SK-MEL-5 (cell line): ENCODE measurements around the gene SMAD1. TPM values are rescaled to one million over a fixed set of nuclear protein-coding genes. Genes with fewer than 3 reads are reported as not detected.
"Not testable (repeated sequence)": the region's sequence is repeated elsewhere in the genome, so short reads cannot be mapped to it uniquely, and the experiment has no call there.

Experiments
- DNase-seq: peaks from one replicate; pipeline ENCODE4 v3.0.0-alpha.2; 2016; ENCODE audit warnings: low read depth, low spot score
- in situ Hi-C: cut with HindIII; loops from 2 replicates; pipeline ENCODE4 v1.10.0; 2016; ENCODE audit warnings: low sequenced_read_pairs, high pct_unique_total_duplicates, low pct_unique_long_range_greater_than_20kb
- total RNA-seq: library from RNA; depleted of rRNA; stranded (reverse); fragments of >200 nt; shearing (Covaris generic); gene quantifications from 2 replicates; pipeline ENCODE4 v1.2.3, GENCODE V29; 2014

Gene SMAD1
- total RNA-seq, 1 experiment from 2014 or later, result 8.8 TPM

- in situ Hi-C loops, result no loop called here
- no peak for DNase-seq
These were observed 26.0 kb downstream of the SMAD1 start for GRCh38 chr4:145507636-145508035.

DNA sequence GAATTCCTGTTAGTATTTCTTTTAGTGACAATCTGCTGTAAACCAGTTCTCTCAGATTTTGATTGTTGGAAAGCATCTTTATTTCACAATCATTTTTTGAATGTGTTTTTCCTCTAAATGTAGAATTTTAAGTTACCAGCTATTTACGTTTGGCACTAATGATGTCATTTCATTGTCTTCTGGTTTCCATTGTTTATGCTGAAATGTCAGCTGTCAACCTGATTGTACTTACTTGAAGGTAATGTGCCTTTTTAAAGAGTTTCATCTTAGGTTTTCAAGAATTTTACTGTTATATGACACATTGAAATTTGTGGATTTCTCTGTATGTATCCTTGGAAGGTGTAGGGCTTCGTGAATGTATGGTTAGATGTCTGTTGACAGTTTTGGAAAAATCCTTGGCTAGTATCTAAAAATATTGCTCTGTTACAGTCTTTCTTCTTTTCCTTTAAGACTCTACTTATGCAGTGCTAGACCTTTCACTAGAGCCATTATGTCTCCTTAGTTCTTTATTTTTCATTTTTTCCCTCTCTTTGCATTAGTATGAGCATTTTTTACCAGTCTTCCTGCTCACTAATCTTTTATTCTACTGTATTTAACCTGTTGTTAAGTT lies 30.4 kb downstream of the SMAD1 start:
- in situ Hi-C loops, result no loop called here

DNA sequence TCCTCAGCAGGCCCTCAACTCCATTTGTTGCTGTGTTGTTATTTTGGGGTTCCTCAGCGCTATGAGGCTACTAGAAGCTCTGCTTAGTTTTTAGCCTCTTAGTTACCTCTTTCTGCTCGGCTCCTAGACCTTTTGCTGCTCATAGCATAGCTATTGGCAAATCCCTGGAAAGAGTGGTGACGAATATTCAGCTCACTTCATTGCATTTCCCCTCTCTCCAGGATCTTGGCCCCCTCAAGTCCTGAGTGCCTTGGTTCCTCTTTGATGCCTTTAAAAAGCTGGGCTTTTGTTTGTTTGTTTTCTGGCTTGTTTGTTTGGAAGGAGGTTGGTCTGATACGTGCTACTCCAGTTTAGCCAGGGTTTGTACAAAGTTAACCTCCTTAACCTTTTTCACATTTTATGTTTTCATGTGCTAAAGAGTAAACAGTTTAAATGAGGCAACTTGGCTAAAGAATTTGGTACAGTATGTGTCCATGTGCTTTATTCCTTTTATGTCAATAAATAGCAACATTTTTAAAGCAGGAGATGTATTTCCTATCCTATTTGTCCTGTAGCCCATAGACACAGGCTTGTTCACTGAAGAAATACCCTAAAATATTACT lies 31.5 kb downstream of the SMAD1 start:
- in situ Hi-C loops, result no loop called here
- no peak for DNase-seq

More for the DNA sequence above, 30.4 kb downstream of the SMAD1 start:
- no peak for DNase-seq

- no peak for DNase-seq
- in situ Hi-C loops, result no loop called here
These were observed 38.5 kb downstream of the SMAD1 start for GRCh38 chr4:145520172-145520571.

- DNase-seq, result no peak
- in situ Hi-C loops, result no loop called here
These were observed 39.6 kb downstream of the SMAD1 start for GRCh38 chr4:145521282-145521681.

DNA sequence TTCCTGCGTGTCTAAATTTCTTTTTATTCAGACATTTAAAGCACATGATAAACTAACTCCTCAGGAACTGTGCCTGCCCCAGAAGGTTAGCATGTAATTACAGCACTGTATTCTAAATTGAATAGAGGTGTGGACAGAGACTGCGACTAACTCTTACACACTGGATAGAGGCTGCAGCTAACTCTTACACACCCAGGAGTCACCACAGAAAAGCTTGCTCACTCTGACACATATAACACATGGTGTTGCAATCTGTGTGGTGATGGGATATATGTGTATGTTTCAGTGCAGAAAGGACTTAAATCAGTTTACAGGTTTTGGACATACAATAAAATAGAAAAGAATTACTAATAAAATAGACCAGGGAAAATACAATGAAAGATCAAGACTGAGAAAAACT lies 41.5 kb downstream of the SMAD1 start:
- no peak for DNase-seq
- in situ Hi-C loops, result no loop called here

GRCh38 chr4:145524552-145524951 lies 42.9 kb downstream of the SMAD1 start:
- DNase-seq, result no peak
- in situ Hi-C loops, result no loop called here

GRCh38 chr4:145525291-145525740 lies 43.7 kb downstream of the SMAD1 start:
- in situ Hi-C loops, result no loop called here
- DNase-seq, result no peak

DNA sequence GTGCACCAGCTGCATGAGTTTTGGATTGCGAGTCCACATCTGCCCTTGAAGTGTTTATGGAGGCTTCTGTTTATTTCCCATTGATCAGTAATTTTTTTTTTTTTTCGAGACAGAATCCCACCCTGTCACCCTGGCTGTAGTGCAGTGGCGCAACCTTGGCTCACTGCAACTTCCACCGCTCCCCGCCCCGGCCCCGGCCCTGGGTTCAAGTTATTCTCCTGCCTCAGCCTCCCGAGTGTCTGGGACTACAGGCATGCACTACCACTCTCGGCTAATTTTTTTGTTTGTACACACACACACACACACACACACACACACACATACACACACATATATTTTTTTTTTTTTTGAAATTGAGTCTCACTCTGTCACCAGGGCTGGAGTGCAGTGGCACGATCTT lies 46.1 kb downstream of the SMAD1 start:
- in situ Hi-C loops, result no loop called here
- no peak for DNase-seq

DNA sequence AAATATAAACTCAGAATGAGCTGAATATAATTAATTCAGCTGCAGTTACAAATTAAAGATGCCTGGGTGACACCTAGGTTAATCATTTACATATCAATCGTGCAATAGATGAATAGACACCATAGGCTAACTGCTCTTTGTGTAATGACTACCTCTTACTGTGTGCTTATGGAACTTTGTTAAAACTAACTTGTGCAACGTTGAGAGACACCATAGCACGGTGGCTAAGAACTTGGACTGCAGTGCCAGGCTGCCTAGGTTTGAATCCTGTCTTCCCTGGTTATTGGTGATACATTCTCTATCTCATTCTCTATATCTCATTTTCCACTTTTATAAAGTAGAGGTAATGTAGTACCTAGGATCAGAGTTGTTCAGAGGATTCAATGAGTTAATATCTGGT lies 46.9 kb downstream of the SMAD1 start:
- no peak for DNase-seq
- in situ Hi-C loops, result no loop called here

DNA sequence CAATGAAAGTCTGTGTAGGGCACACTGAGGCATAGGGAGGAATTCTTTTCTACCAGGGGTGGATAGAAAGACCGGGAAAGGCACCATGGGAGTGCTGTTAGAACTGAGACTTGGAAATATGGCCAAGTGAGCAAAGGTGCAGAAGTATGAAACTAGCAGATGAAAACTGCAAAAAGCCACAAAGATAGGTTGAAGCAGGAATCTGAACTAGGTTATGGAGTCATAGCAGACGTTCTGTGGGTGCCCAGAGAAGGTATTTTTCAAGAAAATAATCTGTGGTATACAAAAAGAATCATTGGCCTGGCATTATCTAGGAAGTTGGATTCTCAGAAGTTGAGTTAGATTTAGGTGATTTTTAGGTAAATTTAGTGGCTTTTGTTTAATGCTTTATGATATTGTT lies 48.5 kb downstream of the SMAD1 start:
- no peak for DNase-seq
- in situ Hi-C loops, result no loop called here

DNA sequence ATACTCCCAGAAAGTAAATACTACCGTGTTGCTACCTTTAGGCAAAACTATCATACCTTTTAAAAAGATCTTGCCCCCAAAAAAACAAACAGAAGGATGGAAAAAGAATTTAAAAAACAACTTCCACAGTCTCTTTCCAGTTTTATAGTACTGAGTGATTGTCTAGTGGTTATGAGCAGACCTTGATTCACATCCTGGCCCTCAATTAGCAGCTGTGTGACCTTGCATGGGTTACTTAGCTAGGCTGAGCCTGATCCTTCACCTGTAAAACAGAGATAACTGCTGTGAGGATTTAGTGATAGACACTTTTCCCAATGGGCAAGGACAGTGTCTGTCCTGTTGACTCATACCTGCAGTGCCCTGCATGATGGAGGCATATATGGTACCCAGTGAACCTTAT lies 49.0 kb downstream of the SMAD1 start:
- no peak for DNase-seq

GRCh38 chr4:145531223-145531622 lies 49.6 kb downstream of the SMAD1 start:
- DNase-seq, result no peak
- in situ Hi-C loops, result no loop called here

More for the DNA sequence above, 49.0 kb downstream of the SMAD1 start:
- in situ Hi-C loops, result no loop called here

GRCh38 chr4:145531859-145532258 lies 50.2 kb downstream of the SMAD1 start:
- DNase-seq, result no peak
- in situ Hi-C loops, result no loop called here

- in situ Hi-C loops, result no loop called here
- DNase-seq, result no peak
These were observed 51.3 kb downstream of the SMAD1 start for GRCh38 chr4:145533001-145533400.

- in situ Hi-C loops, DNase-seq: not testable (repeated sequence)
These were observed 51.8 kb downstream of the SMAD1 start for GRCh38 chr4:145533415-145533814.

GRCh38 chr4:145533961-145534360 lies 52.3 kb downstream of the SMAD1 start:
- no peak for DNase-seq
- in situ Hi-C loops, result no loop called here

GRCh38 chr4:145535202-145535601 lies 53.5 kb downstream of the SMAD1 start:
- in situ Hi-C loops, result no loop called here
- DNase-seq, result no peak

DNA sequence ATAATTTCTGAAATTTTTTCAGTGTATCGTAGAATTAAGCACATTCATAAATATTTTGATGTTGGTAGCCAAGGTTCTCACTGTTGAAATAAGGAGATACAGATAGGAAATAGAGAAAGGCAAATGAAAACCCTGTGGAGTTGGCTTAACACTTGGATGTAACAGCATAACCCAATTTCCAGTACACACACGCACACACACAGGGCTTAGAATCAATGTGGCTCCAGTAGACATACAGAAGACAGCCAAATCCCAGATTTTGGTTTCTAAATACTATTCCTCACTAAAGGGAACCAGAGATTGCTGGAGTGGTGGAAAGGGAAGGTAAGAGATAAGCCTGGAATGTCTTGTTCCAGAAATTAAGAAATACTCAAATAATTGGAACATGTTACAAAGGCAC lies 54.4 kb downstream of the SMAD1 start:
- in situ Hi-C loops, result no loop called here
- no peak for DNase-seq
